Activated CD4-positive, alpha-beta T cell treated with anti-CD3 and anti-CD28 coated beads, Interleukin-2, amount 50 U/mL, for 24 hours (primary cell): Measurements from ENCODE around the gene MPP2.
"Not testable (repeated sequence)": the region's sequence is repeated elsewhere in the genome, so short reads cannot be mapped to it uniquely, and the experiment has no call there.

Source experiments
- DNase-seq, 2 donors: peaks; one replicate each; pipeline ENCODE4 v3.0.0-alpha.2; 2020; ENCODE audit warnings: low read depth in 1 of 2, low spot score in 1 of 2

MPP2 gene

GRCh38 chr17:43877031-43877430 lies 30.3 kb downstream of the MPP2 start:
- no peak for DNase-seq

DNA sequence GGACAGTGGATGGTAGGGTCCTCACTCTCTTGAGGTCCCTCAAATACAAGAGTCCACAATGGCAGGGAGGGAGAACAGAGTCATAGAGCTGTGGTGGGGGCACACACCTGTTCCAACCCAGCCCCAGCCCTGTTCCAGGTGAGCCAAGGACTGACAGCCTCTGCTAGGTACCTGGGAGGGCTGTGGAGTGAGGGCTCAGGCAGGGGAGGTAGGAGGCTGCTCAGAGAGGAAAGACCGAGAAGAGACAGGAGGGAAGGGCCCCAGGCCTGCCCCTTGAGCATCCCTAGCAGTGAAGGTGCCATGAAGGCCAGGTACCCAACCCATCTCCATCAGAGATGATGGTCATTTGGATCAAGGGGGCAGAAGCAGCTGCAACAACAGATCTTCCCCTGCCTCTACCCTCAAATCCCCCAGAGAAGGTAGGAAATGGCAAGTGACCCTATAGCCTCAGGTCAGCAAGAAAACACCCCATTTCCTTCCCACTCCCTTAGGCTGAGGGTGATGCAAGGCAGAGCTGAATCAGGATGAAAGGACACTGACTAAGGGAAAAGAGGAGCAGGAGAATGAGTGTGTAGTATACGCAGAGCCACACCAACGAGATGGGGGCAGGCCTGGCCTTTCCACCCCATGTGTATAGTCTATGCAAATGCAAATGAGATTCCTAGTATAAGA lies 31.7 kb downstream of the MPP2 start:
- DNase-seq: no peak

GRCh38 chr17:43874293-43874692 lies 33.0 kb downstream of the MPP2 start:
- DNase-seq: no peak

GRCh38 chr17:43873815-43874214 lies 33.5 kb downstream of the MPP2 start:
- no peak for DNase-seq

DNA sequence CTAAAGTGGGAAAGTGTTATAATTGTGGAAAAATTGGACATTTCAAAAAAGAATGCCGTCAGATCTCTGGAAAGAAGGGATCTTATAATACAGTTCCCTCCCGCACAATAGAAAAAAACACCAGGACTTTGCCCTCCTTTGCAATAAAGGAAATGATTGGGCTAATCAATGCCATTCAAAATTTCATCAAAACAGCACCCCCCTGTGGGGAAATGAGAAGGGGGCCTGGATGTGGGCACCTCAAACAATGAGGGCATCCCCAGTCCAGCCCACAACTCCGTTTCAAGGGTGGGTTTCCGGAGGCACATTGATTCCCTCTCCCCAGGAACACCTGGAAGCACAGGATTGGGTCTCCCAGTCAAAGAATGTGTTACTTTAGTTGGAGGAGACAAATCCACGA lies 34.2 kb downstream of the MPP2 start:
- DNase-seq: no peak

DNA sequence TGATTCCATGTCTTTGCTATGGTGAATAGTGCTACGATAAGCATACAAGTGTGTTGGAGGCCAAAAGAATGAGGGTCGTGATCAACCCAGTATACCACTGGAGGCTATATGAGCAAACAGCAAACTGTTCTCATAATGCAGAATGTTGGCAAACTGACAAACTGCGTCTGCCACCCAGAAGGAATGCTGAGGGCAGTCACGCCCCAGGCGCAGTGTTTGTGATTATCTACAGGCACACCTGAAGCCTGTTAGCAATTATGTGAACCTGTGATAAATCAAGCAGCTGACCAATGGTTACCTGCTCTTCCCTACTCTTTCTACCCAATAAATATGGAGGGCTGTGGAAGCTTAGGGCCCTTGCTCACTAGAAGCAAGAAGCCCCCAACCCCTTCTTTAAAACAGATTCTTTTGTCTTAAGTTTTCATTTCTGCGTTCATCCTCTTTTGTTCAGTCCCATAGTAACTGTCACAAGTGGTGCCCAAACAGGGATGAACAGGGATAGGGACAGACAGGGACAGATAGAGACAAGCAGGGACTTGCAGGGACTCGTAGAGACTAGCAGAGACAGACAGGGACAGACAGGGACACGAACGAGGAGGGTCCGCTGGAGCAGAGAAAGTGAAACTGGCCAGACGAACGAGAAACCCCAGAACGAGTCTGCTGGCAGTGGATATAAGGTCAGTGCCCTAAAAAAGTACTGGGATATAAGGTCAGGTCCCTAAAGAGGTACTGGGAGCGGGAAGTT lies 35.2 kb downstream of the MPP2 start:
- no peak for DNase-seq

DNA sequence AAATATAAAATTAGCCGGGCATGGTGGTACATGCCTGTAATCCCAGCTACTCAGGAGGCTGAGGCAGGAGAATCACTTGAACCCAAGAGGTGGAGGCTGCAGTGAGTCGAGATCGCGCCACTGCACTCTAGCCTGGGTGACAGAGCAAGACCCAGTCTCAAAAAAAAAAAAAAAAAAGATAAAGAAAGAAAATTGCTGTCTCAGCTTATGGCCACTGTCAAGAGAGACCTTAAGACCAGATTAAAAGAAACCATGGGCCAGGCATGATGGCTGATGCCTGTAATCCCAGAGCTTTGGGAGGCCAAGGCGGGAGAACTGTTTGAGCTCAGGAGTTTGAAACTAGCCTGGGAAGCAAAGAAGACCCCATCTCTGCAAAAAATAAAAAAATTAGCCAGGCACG lies 38.3 kb downstream of the MPP2 start:
- DNase-seq: not testable (repeated sequence)

GRCh38 chr17:43868226-43868994 lies 38.9 kb downstream of the MPP2 start:
- DNase-seq: no peak

DNA sequence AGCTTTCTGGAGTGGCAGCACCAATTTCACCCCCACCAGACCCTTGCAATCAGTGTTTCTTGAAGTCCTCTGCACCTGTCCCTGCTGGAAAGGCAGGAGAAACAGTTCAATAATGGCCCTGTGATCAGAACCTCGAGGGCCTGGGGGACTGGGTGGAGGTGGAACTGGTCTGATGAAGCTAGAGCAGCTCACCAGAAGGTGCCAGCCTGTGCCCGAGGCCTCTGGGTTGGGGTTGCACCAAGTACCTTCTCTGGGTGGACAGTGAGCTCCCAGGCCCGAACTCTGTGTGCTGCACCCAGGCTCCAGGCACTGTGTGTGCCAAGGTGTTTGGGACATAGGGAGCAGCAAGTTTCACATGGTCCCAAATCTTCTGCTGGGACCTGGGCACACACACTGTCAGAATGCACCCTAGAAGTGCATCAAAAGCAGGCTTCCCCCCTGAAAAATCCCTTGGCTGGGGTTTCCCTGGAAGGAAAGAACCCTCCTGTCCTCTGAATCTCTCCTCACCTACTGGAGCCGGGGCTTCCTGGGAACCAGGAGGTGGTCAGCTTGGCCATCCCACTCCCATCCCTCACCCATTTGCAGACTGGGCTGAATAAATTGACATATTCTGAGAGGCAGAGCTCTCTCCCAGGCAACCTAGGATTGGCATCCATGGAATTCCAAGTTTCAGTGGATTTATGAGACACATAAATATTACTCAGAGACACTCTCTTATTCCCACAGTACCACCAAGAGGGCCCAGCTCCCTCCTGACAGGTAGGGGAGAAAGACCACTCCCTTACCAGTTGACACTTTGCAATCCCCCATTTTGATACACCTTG lies 43.0 kb downstream of the MPP2 start:
- no peak for DNase-seq

DNA sequence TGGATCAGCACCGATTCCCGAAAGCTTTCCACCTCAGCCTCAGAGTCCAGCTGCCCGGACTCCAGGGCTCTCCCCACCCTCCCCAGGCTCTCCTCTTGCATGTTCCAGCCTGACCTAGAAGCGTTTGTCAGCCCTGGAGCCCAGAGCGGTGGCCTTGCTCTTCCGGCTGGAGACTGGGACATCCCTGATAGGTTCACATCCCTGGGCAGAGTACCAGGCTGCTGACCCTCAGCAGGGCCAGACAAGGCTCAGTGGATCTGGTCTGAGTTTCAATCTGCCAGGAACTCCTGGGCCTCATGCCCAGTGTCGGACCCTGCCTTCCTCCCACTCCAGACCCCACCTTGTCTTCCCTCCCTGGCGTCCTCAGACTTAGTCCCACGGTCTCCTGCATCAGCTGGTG lies 45.4 kb downstream of the MPP2 start:
- DNase-seq: no peak

DNA sequence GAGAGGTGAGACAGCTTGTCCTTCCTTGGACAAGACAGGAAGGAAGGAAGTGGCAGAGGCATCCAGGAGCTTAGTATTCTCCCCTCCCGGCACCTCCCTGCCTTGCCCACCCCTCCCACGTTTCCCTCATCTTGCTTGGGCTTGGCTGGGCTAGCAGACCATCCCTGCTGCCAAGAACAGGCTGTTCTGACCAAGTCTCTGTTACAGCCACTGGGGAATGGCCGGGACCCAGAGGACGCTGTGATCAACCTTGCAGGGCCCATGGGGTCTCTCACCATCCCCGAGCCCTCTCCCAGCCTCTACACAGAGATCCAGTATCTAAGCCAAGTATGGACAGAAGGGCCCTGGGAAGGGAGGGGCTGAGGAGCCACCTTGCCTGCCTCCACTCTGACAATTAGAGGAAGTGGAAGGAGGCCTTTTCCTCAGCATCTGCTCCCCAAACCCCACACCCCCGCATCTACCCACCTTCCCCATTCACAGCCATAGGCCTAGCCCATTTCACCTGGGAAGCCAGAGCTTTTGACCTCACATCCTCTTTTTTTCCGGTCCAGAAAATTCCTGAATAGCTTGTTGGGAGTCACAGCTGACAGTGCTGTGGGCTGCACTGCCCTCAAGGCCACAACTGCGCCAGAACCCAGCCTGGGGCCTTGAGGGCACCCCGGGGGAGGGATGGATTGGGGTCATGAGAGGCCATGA lies 46.3 kb downstream of the MPP2 start:
- DNase-seq: no peak

DNA sequence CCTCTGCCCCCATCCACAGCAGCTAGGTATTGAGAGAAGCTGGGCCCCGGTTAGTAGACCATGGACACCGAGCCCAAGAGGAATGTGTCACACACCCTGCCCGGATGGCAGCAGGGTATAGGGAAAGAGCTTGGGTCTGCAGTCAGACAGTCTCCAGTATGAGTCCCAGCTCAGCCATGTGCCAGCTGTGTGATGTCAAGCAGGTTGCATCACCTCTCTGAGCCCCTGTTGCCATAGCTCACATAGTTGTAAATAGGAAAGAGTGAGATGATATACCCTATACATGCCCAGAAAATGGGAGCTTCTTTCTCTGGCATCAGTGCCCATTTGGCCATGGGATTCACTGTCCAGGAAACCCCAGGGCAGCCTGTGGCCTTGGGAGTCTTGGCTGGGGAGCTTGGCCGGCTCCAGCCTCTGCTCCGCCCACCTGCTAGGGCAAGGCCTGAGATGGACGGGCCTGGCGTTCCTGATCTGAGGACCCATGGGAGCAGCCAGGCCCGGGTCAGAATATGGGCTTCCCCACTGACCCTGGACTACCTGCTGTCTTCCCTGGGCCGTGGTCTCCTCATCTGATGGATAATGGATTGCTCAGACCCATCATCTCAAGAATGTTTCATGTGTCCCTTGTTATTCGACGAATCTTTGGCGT lies 47.1 kb downstream of the MPP2 start:
- no peak for DNase-seq

DNA sequence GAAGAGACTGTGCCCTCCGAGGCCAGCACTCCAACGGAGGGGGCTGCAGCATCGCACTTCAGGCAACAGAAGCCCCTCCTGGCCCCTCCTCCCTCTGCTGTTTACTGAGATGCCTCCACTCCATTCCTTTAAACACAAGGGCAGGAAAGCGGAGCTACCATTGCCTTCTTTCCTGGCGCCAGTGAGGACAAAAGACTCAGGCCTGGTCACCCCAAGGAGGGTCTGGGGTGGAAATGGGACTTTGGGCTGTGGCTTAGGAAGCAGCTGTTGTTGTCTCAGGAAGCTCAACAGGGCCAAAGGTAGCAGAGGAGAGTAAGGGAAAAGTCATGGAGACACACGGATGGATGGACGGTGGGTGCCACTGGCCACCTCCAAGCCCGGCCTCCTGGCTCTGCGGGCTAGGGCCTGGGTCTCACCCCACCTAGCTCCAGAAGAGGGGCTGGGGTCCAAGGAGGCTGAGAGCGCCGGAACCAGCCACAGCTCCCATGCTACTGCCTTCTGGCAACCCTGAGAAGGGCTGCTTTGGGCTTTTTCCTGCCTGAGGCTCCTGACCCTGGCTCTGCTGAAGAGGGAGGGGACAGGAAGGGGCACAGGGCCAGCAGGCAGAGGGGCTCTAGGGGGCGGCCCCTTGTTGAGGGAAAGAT lies 49.3 kb downstream of the MPP2 start:
- no peak for DNase-seq

- no peak for DNase-seq
Measured at GRCh38 chr17:43857141-43857540, 50.2 kb downstream of the MPP2 start.

DNA sequence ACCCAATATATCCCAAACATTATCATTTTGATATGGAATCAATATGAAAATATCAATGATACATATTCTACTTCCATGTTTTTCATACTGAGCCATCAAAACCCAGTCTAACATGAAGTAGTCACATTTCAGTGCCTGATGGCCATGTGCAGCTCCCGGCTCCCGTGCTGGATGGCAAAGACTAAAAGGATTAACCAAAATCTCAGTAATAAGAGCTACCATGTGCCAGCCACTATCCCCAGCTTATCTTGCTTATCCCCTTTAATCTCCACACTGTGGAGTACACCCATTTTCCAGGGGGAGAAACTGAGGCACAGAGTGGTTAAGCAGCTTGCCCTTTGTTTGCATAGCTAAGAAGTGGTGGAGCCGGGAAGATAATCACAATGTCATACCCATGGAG lies 51.2 kb downstream of the MPP2 start:
- no peak for DNase-seq

- no peak for DNase-seq
Measured at GRCh38 chr17:43855061-43855460, 52.3 kb downstream of the MPP2 start.

DNA sequence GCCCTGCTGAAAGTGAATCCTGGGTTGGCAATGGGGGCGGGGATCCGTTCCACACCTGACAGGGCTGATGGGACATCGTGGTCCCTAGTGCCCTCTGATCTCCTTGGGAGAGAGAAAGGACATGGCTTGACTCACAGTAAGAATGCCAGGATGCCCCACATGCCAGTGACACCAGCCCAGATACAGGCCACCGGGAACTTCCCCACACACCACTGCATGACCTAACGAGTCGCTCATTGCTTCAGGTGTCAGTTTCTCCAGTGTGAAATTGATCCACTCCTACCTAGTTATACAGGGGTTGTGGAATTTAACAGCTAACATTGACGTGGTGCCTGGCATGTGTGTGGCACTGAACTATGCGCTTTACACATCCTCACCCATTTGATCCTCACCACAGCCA lies 52.8 kb downstream of the MPP2 start:
- no peak for DNase-seq

DNA sequence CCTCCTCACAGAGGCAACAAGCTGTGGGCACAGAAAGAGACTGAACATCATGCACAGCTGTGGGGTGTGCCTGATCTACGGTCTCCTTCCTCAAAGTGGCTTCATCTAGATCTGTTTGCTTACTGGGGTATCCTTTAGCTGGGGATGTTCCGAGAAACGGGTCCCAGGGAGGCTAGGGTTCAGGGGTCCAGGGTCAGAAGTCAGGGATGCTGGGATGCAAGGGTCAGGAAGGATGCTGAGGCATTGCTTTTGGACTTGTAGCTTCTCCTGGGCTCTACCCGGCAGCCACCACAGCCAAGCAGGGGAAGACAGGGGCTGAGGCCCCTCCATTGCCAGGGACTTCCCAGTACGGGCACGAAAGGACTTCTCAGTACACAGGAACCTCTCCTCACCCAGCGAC lies 53.8 kb downstream of the MPP2 start:
- no peak for DNase-seq

GRCh38 chr17:43852571-43852970 lies 54.8 kb downstream of the MPP2 start:
- no peak for DNase-seq

DNA sequence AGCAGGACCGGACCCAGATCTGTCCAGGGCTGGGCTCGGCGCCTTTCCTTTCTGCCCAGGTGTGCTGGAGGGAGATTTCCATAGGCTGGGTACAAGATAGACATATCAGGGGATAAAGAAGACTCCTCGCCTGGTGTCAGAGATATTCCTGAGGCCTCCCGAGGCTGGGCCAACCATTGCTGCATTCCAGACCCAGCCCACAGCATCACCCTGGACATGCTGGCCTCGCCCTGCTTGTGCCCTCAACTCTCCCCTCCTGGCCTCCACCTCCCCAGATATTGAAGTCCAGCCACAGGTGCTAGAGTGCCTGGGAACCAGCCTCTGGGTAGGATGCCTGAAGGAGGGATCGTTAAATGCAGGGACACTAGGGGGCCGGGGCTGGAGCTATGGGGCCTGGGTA lies 58.2 kb downstream of the MPP2 start:
- DNase-seq: no peak
